ENCODE measurements around the gene LIMK1. TPM values are rescaled to one million over a fixed set of nuclear protein-coding genes. Genes with fewer than 3 reads are reported as not detected.

Gene LIMK1
- polyA plus RNA-seq, 4 donors, result 20.3 to 30.6 (median 24.6) TPM

DNA sequence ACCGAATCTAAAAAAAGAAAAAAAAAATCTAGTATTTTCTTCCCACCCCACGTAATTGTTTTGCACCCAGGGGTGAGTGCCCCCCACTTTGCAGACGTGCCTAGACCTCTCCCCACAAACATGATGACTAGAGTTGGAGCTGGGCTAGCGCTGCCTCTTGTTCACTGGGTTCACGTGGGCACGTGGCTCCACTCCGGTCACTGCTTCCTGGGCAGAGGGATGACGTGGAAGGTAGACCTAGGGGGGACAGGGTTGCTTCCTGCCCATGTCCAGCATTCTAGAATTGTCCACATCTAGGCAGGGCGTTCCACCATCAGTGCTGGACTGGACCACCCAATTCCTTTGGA, 861 bp upstream of the LIMK1 start:
- DNase-seq (ENCODE audit: low read depth in 4 of 4, low spot score in 2 of 4), result no peak

DNA sequence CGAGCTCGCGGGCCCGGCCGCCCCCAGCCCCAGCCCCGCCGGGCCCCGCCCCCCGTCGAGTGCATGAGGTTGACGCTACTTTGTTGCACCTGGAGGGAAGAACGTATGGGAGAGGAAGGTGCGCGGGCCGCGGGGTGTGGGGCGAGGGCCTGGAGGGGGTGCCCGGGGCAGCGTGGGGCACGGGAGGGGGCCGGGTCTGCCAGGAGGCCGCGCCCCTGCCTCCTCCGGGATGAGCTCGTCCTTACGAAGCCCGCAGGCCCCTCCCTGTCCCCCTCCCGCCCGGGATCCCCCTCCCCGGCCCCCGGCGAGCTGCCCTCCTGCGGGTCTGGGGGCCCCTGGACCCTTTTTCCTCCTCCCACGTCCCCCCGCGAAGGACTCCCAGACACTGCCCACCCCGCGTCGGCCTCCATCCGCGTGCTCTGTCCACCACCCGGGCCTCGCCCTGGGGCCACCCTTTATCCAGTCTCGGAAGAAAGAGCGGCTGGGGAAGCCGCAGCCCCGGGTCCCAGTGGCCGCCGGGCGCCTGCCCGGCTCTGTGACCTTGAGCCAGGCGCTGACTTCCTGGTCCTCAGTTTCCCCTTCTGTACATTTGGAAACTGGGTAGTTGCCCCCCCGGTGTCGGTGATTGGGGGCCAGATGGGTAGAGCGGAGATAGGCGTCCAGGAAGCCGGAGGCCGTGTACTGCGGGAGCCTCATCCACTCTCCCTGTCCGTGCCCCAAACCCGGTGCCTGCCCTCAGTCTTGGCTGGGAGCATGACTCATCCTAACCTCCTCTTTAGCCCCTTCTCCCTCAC, 521 bp downstream of the LIMK1 start:
- no peak for DNase-seq (ENCODE audit: low read depth in 4 of 4, low spot score in 2 of 4)

DNA sequence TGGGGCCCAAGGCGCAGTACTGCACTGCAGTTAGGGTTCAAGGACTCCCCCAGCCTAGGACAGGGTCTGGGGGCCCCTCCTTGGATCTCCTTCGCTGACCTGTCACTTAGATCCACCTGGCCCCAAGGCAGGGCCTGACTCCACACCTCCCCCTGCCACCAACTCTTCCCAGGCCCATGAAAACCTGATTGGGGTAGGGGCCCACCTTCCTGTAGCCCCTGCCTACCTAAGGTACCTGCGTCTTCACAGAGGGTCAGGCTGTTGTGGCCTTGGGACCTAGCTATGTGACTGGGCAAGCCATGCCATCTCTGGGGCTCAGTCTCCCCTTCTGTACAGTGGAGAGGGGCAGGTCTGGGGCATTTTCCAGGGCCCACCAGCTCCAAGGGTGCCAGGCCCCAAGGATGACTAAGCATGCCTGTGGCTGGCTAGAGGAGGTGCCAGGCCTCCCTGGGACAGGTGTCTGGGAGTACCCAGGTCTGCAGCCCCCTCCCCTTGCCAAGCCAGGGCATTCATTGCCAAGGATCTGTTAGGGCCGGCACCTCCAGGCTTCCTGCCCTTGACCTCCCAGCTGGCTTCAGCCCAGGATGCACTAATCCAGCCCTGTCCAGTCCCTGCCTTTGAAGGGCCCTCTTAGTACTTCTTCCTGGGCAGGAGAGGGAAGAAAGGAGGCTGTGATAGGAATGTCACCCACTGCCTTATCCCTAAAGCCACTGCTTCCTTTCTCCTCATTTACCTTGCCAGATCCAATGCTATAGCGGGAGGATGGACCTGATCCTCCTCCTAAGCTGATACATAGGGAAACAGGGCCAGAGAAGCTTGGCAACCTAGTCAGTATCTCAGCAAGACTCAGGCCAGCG, 1.3 kb downstream of the LIMK1 start:
- DNase-seq (ENCODE audit: low read depth in 4 of 4, low spot score in 2 of 4), result no peak

DNA sequence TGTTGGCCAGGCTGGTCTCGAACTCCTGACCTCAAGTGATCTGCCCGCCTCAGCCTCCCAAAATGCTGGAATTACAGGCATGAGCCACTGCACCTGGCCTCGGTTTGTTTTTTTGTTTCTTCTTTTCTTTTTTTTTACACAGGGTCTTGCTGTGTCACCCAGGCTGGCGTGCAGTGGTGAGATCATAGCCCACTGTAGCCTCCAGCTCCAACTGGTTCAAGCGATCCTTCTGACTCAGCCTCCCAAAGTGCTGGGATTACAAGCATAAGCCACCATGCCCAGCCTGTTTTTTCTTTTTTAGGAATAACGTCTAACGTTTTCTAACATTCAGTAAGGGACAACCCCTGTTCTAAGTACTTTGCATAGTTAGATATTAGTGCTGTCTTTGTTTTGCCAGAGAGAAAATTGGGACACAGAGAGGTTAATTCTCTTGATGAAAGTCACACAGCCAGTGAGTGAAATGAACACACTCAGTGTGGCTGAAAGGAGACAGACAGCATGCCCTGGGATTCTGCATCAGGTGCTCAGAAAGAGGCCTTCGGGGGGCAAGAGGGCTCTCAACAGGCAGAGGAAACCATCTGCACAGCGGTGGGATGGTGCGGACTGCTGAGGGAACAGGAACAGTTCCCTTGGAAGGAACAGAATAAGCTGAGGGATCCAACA, 4.3 kb downstream of the LIMK1 start:
- no peak for DNase-seq (ENCODE audit: low read depth in 4 of 4, low spot score in 2 of 4)

DNA sequence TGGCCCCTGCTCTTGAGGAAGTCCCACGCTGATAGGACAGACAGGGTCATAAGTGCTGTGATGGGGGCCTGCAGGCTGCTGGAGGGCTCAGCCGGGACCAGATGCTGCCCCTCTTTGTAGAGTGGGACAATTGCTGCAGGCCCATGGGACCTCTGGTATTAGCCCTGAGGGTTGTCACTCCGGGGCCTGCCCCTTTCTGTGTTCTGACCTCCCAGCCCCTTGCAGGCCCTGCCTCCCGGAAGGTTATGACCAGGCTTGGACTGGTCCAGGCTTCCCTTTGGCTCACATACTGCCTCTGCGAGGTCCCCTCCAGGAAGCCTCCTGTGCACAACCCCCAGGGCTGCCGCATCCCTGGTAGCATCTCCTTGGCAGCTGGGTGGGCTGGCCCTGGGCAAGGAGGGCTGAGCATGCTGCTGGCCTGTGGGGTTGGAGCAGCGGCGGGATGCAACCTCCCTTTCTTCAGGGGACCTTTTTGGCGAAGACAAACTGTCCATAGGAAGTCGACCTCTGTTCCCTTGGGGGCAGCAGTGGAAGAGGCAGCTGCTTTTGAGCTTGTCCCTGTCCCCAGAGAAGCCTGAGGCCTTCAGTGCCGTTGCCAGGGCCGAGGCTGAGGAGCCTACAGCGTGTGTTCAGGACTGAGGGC, 8.8 kb downstream of the LIMK1 start:
- DNase-seq (ENCODE audit: low read depth in 4 of 4, low spot score in 2 of 4), result no peak

DNA sequence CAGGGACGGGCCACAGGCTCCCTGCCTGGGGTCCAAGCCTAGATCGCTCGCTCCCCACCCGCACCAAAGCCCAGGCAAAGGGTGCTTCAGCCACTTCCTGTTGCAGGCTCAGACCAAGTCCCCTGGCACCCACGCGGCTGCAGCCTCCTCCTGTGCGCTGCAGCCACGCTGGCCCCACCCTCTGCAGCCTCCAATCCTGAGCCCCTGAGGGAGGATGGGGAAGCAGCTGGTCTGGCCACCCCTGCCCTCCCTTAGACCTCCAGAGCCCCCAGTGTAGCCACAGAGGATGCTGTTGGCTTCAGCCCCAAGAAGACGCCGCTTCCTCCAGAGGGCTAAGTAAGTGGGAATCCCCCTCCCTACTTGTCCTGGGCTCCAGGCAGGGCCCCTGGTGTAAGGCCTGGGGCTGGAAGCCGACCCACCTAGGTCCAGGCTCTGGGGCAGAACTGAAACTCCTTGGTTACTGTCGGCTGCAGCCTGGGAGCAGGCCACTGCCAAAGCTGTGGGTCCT, 9.4 kb downstream of the LIMK1 start:
- no peak for DNase-seq (ENCODE audit: low read depth in 4 of 4, low spot score in 2 of 4)

DNA sequence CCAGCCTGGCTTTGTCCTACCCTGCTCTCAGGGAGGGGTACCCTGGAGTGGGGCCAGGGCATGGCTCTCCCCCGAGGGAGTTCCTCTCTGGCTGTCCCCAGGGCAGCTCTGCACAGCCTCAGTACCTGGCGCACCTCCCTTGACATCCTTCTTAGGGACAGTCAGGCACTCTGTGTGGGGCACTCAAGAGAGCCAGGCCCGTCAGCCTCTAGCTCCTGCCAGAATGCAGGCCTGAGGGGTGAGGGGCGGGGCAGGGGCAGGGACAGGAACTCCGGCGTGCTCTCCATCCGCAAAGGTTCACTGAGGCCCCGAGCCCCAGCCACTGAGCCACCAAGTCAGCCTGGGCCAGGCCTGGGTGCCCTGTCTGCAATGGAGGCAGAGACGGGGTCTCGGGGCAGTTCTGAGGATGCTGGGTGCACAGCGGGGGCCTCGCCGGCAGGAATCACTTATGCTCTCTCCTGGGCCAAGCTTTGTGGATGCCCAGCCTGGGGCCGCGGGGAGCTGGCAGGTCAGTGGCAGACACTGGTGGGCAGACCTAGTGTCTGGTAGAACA, 10.1 kb downstream of the LIMK1 start:
- DNase-seq (ENCODE audit: low read depth in 4 of 4, low spot score in 2 of 4), result no peak

DNA sequence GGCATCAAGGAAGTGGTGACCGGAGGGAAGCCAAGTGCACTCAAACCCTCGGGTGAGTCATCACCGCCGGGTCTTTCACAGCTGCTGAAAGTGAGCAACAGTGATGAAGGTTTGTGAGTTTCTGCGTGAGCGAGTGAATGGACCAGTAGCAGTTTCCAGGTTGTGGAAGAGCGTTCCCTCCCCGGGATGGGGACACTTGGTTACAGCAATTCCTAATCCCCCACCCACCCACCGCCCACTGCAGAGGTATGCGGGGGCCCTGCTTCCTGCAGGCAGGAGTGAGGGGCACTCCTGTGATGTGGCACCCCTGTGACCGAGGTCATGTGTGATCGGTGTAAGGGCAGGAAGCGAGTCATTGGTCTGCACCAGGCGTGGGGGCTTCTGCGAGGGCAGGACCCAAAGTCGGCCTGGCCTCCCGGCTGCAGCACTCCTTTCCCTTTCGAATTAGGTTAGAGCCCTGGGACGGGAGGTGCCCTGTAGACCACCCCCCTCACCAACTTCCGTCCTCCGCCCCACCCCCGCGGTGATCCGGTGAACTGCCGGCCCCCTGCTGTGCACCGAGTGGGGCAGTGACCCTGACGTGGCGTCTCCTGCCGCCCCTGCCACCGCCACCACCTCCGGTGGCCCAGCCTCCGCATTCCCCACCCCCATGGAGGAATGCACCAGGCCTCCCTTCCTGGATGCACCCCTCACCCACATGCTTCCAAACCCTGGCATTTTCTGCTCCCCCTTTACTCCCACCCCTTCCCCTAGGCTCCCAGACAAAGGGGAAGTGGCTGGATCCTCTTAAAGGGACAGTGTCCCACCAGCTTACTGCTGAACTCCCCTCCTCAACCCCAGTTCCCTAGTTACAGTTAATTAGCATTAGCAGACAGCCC, 10.9 kb downstream of the LIMK1 start:
- peak in 1 of 4 donors; percentile 36 for DNase-seq (ENCODE audit: low read depth in 4 of 4, low spot score in 2 of 4)

DNA sequence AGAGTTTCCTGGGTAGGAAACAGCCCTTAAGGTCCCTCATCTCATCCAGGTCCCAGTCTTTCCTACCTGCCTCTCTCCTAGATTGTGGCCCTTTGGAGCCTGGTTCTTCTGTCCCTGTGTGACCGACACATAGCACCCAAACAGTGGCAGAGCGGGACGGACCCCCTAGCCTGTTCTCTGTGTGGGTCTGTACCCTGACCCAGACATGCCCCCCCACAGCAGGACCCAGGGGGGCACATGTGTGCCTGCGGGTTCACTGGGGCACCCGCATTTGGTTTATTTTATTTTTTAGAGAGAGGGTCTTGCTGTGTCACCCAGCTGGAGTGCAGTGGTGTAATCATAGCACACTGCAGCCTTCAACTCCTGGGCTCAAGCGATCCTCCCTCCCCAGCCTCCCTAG, 11.5 kb downstream of the LIMK1 start:
- DNase-seq (ENCODE audit: low read depth in 4 of 4, low spot score in 2 of 4), result no peak

DNA sequence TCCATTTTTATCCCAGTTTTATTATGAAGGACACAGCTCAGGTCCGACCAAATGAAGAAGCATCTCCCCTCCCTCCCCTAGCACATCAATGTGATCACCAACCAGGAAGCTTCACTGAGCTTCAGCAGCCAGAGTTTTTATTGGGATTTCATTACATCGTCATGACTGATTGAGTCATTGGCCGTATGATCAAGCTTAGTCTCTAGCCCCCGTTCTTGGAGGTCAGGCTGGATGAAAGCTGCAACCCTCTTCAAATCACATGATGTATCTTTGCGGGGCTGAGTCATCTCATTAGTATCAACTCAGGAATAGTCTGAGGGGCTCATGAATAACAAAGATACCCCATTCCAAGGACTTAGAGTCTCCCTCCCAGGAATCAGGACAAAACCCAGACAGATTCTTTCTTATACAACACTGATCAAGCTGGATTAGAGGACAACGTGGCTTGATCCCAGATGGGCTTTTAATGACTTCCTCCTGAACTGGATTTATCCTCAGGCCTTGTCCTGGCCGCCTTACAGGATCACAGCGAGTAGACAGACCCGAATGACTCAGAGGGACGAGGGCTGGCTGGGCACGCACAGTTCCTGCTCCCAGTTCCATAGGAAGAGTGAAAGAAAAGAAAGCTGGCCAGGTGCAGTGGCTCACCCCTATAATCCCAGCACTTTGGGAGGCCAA, 14.5 kb downstream of the LIMK1 start:
- no peak for DNase-seq (ENCODE audit: low read depth in 4 of 4, low spot score in 2 of 4)

DNA sequence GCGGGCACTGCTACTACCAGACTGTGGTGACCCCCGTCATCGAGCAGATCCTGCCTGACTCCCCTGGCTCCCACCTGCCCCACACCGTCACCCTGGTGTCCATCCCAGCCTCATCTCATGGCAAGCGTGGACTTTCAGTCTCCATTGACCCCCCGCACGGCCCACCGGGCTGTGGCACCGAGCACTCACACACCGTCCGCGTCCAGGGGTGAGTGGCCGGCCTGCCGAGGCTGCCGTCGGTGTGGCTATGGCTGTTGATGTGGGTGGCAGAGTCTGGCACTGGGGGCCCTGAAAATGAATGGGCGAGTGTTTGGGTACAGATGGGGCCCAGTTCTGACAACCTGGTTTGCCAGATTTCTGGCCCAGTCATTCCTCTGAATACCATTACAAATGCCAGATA, 15.4 kb downstream of the LIMK1 start:
- no peak for DNase-seq (ENCODE audit: low read depth in 4 of 4, low spot score in 2 of 4)

DNA sequence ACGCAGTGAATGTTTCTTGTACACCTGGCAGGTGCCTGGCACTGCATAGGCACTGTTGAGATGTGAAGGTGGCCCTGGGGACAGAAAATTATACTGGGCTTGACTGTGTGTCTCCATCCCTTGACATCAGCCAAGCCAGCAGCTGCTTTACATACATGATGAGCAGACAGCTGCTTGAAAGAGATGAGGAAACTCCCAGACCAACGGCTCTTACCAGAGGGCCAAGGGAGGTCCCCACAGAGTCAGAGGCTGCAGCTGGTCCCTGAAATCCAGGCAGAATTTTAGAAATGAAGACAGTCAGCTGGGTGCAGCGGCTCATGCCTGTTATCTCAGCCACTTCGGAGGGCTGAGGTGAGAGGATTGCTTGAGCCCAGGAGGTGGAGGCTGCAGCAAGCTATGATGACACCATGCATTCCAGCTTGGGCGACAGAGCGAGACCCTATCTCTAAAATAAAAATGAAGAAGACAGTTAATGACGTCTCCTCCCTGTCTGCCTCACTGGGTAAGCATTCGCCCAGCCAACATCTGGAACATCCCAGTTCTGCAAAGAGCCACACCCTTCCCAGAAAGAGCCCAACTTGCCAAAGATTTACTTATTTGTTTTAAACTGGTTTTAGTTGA, 17.6 kb downstream of the LIMK1 start:
- no peak for DNase-seq (ENCODE audit: low read depth in 4 of 4, low spot score in 2 of 4)

DNA sequence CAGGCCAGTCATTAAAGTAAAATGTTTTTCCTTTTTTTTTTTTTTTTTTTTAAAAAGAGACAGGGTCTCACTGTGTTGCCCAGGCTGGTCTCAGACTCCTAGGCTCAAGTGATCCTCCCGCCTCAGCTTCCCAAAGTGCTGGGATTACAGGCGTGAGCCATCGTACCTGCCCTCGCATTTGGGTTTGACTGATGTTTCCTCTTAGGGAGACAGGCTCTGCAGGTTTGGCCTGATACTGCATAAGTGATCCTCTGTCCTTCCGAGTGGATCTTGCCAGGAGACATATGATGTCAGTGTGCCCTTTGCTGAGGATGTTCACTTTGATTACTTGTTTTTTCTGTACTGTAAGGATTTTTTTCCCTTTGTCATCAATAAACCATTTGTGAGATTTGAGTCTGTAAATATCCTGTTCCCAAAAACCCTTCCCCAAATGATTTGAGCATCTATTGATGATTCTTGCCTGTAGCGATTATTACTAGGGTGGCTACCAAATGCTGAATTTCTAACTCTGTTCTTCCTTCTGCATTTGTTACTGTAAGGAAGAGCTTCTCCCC, 19.7 kb downstream of the LIMK1 start:
- DNase-seq (ENCODE audit: low read depth in 4 of 4, low spot score in 2 of 4), result no peak

DNA sequence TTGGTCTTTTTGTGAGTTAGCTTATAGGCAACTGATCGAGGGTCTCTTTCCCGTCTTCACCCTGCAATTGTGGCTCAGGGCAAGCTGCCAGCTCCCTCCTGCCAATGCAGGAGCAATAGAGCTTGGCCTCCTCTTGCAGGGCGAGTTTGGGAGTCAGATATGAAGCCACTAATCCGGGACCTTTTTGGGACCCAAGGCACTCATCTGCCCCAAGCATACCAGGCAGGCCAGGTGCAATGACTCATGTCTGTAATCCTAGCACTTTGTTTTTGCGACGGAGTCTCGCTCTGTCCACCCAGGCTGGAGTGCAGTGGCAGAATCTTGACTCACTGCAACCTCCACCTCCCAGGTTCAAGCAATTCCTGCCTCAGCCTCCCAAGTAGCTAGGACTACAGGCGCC, 21.1 kb downstream of the LIMK1 start:
- DNase-seq (ENCODE audit: low read depth in 4 of 4, low spot score in 2 of 4), result peak in 1 of 4 donors; percentile 36

DNA sequence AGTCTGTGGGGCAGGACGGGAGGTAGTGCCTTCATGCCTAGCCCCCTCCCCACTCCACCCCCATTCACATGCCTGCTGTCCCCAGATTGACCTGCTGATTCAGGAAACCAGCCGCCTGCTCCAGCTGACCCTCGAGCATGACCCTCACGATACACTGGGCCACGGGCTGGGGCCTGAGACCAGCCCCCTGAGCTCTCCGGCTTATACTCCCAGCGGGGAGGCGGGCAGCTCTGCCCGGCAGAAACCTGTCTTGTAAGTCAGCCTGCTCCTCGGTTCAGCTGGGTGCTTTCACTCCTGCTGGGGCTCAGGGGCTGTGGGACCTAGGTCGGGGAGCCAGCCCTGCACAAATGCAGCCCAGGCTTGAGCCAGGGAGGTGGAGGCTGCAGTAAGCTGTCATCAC, 22.4 kb downstream of the LIMK1 start:
- DNase-seq (ENCODE audit: low read depth in 4 of 4, low spot score in 2 of 4), result no peak

DNA sequence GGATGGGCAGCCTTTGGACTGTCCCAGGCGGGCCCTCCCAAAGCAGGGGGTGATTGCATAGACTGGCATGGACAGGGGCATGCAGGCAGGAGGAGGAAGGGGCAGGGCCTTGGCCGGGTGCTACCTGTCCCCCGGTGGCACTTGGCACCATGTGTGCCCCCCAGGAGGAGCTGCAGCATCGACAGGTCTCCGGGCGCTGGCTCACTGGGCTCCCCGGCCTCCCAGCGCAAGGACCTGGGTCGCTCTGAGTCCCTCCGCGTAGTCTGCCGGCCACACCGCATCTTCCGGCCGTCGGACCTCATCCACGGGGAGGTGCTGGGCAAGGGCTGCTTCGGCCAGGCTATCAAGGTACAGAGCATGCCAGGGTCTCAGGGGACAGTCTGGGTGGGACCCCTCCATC, 23.2 kb downstream of the LIMK1 start:
- no peak for DNase-seq (ENCODE audit: low read depth in 4 of 4, low spot score in 2 of 4)

DNA sequence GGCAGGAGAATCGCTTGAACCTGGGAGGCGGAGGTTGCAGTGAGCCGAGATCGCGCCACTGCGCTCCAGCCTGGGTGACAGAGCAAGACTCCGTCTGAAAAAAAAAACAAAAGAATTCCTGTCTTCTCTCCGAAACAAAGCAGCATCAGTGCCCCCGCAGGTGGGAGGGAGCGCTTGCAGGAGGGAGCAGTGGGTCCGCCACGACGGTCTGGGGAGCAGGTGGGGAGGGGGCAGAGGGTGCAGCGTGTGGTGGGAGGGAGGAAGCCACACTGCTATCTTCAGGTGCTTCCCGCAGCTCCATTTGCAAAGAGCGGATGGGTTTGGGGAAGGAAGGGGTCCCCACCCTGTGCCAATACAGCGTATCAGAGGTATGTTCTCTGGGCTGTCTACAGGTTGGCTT, 31.7 kb downstream of the LIMK1 start:
- DNase-seq (ENCODE audit: low read depth in 4 of 4, low spot score in 2 of 4), result no peak

DNA sequence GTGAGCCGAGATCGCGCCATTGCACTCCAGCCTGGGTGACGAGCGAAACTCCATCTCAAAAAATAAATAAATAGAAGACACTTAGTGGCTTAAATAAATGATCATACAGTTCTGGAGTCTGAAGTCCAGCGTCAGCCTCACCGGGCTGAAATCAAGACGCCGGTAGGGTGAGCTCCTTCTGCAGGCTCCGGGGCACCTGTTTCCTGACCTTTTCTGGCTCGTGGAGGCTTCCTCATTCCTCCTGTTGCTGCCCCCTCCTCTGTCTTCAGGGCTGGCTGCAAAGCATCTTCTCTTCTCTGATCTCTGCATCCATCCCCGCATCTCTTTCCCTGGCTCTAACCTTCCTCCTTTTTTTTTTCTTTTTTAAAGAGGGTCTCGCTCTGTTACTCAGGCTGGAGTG, 32.8 kb downstream of the LIMK1 start:
- no peak for DNase-seq (ENCODE audit: low read depth in 4 of 4, low spot score in 2 of 4)

All from left renal cortex interstitium (tissue), 4 donors.